AG04450 (cell line): Measurements from ENCODE around the gene CADPS2. TPM values are rescaled to one million over a fixed set of nuclear protein-coding genes. Genes with fewer than 3 reads are reported as not detected.

Experiments used
- CTCF ChIA-PET: fragments of 300-600, 350-600 bp; formaldehyde crosslinking; extraction: SDS; loops from one replicate; lab custom pipeline; 2022; ENCODE audit warnings: antibody characterized with exemption, inconsistent platforms; lab: Charles Lee
- POLR2A ChIA-PET: fragments of 350-600 bp; formaldehyde crosslinking; extraction: SDS; loops from one replicate; lab custom pipeline; 2021; ENCODE audit warnings: antibody characterized with exemption, inconsistent platforms; lab: Yijun Ruan, JAX
- DNase-seq: peaks from one replicate; pipeline ENCODE4 v3.0.0-alpha.2; 2011; ENCODE audit warnings: low read depth, low spot score
- H3K27ac ChIP-seq: one replicate; pipeline ENCODE4 v1.5.1; 2012; ENCODE audit warnings: low read depth, low read length, control low read depth
- H3K27me3 ChIP-seq: one replicate; pipeline ENCODE4 v1.6.0; 2012; ENCODE audit warnings: low read length; ENCODE audit not compliant: control insufficient read depth, insufficient read depth
- H3K4me3 ChIP-seq: 2 replicates; pipeline ENCODE4 v1.5.1; 2011; ENCODE audit warnings: mild to moderate bottlenecking, low read depth, low read length, control low read depth
- H3K9me3 ChIP-seq: 2 replicates; pipeline ENCODE4 v1.5.1; 2012; ENCODE audit warnings: low read length; ENCODE audit not compliant: control insufficient read depth, insufficient read depth
- CTCF ChIP-seq: IDR thresholded peaks from 2 replicates; pipeline ENCODE4 v1.5.1; 2011; ENCODE audit warnings: low read depth, low read length, control low read depth, inconsistent platforms
- polyA plus RNA-seq: library from polyadenylated mRNA; depleted of rRNA; stranded (reverse); fragments of >200 nt; gene quantifications from 2 replicates; pipeline ENCODE4 v1.2.3, GENCODE V29; 2011

Gene CADPS2
- polyA plus RNA-seq, 1 experiment = 0.41 TPM

- no peaks in the 10 kb centered on the region for H3K27me3 ChIP-seq
- ChIA-PET POLR2A (no interaction called here), CTCF (no interaction called here)
- no peaks in the 10 kb centered on the region for H3K9me3 ChIP-seq
- no peak overlapping the region for H3K27ac ChIP-seq
- H3K4me3 ChIP-seq = no peak overlapping the region
- no peak for TF ChIP-seq CTCF
- DNase-seq = no peak
Measured at GRCh38 chr7:122727354-122727753, 158.9 kb downstream of the CADPS2 start.

- no peak for DNase-seq
- ChIA-PET CTCF (no interaction called here), POLR2A (no interaction called here)
- Histone ChIP-seq H3K9me3 (no peaks in the 10 kb centered on the region), H3K27ac (no peak overlapping the region), H3K4me3 (no peak overlapping the region), H3K27me3 (no peaks in the 10 kb centered on the region)
- TF ChIP-seq CTCF = no peak
Measured at GRCh38 chr7:122726881-122727280, 159.4 kb downstream of the CADPS2 start.

- CTCF ChIA-PET = no interaction called here
- H3K27ac ChIP-seq = no peak overlapping the region
- H3K27me3 ChIP-seq = no peaks in the 10 kb centered on the region
- no peak for DNase-seq
- no peak for TF ChIP-seq CTCF
- no peak overlapping the region for H3K4me3 ChIP-seq
- H3K9me3 ChIP-seq = no peaks in the 10 kb centered on the region
- POLR2A ChIA-PET = interaction anchor here (0.5 kb wide), 1 partner anchor 59 kb away, joined by 3 read pairs; no protein-coding TSS in a partner anchor
Measured at GRCh38 chr7:122724366-122724765, 161.9 kb downstream of the CADPS2 start.

- no peak for DNase-seq
- ChIA-PET CTCF (no interaction called here), POLR2A (no interaction called here)
- TF ChIP-seq CTCF = no peak
- no peaks in the 10 kb centered on the region for H3K27me3 ChIP-seq
- H3K9me3 ChIP-seq = peaks cover 6% of the 10 kb centered on the region; the same call in 1 of the 2 replicates
- no peak overlapping the region for H3K4me3 ChIP-seq
- no peak overlapping the region for H3K27ac ChIP-seq
Measured at GRCh38 chr7:122719010-122719578, 167.2 kb downstream of the CADPS2 start.

- ChIA-PET CTCF (no interaction called here), POLR2A (no interaction called here)
- TF ChIP-seq CTCF = no peak
- H3K4me3 ChIP-seq = no peak overlapping the region
- H3K9me3 ChIP-seq = peaks cover 6% of the 10 kb centered on the region; the same call in 1 of the 2 replicates
- no peaks in the 10 kb centered on the region for H3K27me3 ChIP-seq
- no peak for DNase-seq
- no peak overlapping the region for H3K27ac ChIP-seq
Measured at GRCh38 chr7:122717356-122718089, 168.7 kb downstream of the CADPS2 start.
